ENCODE data around the gene PTOV1. TPM values are rescaled to one million over a fixed set of nuclear protein-coding genes. Genes with fewer than 3 reads are reported as not detected.

PTOV1 gene
- total and polyA plus RNA-seq, 2 of the 4 experiments (the other 2 are of a cell fraction): 34.4 to 107 TPM

Small RNA genes lying within 50 kb of the gene (microRNA-seq; reads per million reads assigned to microRNA genes)
- gene MIR4749 (ENCODE audit: insufficient read depth in 1 of 2, insufficient read length in 1 of 2, unreplicated experiment in 1 of 2) (1.0 to 2.9 reads per million in 2 experiments), gene MIR4750 (ENCODE audit: unreplicated experiment) (not detected), gene MIR6800 (ENCODE audit: unreplicated experiment) (not detected)

Small RNA genes lying within 50 kb of the gene (small RNA-seq; reads per million reads assigned to genes)
- gene MIR4749: 0 reads per million in 5 experiments

Other genes starting within 250 kb of the PTOV1 start
- gene RRAS, start 211.0 kb upstream of the PTOV1 start, total RNA-seq (2012; rRNA removed): 50.2 and 50.5 TPM in 2 replicates
- 241 and 267 TPM in 2 replicates for gene RRAS, start 211.0 kb upstream of the PTOV1 start, polyA plus RNA-seq (2012; rRNA removed)
- 2.2 and 3.1 TPM in 2 replicates for gene SCAF1, start 208.9 kb upstream of the PTOV1 start, total RNA-seq (2012; rRNA removed)
- 14.6 and 14.8 TPM in 2 replicates for gene SCAF1, start 208.9 kb upstream of the PTOV1 start, polyA plus RNA-seq (2012; rRNA removed)
- 37.2 and 39.6 TPM in 2 replicates for gene IRF3, start 185.3 kb upstream of the PTOV1 start, total RNA-seq (2012; rRNA removed)
- 65.2 and 95.9 TPM in 2 replicates for gene IRF3, start 185.3 kb upstream of the PTOV1 start, polyA plus RNA-seq (2012; rRNA removed)
- gene BCL2L12, start 185.2 kb upstream of the PTOV1 start, total RNA-seq (2012; rRNA removed): 3.9 and 4.7 TPM in 2 replicates
- 32.6 and 51.4 TPM in 2 replicates for gene BCL2L12, start 185.2 kb upstream of the PTOV1 start, polyA plus RNA-seq (2012; rRNA removed)
- gene PRMT1, start 173.9 kb upstream of the PTOV1 start, total RNA-seq (2012; rRNA removed): 672 and 840 TPM in 2 replicates
- gene PRMT1, start 173.9 kb upstream of the PTOV1 start, polyA plus RNA-seq (2012; rRNA removed): 497 and 529 TPM in 2 replicates
- 0.18 and 0.28 TPM in 2 replicates for gene ADM5, start 161.6 kb upstream of the PTOV1 start, total RNA-seq (2012; rRNA removed)
- 0.99 and 1.7 TPM in 2 replicates for gene ADM5, start 161.6 kb upstream of the PTOV1 start, polyA plus RNA-seq (2012; rRNA removed)
- 14.2 and 14.7 TPM in 2 replicates for gene CPT1C, start 160.0 kb upstream of the PTOV1 start, total RNA-seq (2012; rRNA removed)
- 53.1 and 56.1 TPM in 2 replicates for gene CPT1C, start 160.0 kb upstream of the PTOV1 start, polyA plus RNA-seq (2012; rRNA removed)
- not detected in 2 replicates for gene TSKS, start 87.9 kb upstream of the PTOV1 start, total RNA-seq (2012; rRNA removed)
- gene TSKS, start 87.9 kb upstream of the PTOV1 start, polyA plus RNA-seq (2012; rRNA removed): 0.10 TPM in 1 of 2 replicates, not detected in the other
- gene AP2A1, start 84.2 kb upstream of the PTOV1 start, total RNA-seq (2012; rRNA removed): 40.7 and 41.4 TPM in 2 replicates
- gene AP2A1, start 84.2 kb upstream of the PTOV1 start, polyA plus RNA-seq (2012; rRNA removed): 122 and 136 TPM in 2 replicates
- gene FUZ, start 37.9 kb upstream of the PTOV1 start, total RNA-seq (2012; rRNA removed): 10.6 and 14.3 TPM in 2 replicates
- gene FUZ, start 37.9 kb upstream of the PTOV1 start, polyA plus RNA-seq (2012; rRNA removed): 10.4 and 12.1 TPM in 2 replicates
- 4.7 and 5.3 TPM in 2 replicates for gene MED25, start 32.9 kb upstream of the PTOV1 start, total RNA-seq (2012; rRNA removed)
- gene MED25, start 32.9 kb upstream of the PTOV1 start, polyA plus RNA-seq (2012; rRNA removed): 37.0 and 38.5 TPM in 2 replicates
- 10.6 and 14.2 TPM in 2 replicates for gene PNKP, start 16.4 kb downstream of the PTOV1 start, total RNA-seq (2012; rRNA removed)
- 25.0 and 33.0 TPM in 2 replicates for gene PNKP, start 16.4 kb downstream of the PTOV1 start, polyA plus RNA-seq (2012; rRNA removed)
- 3.6 and 5.0 TPM in 2 replicates for gene AKT1S1, start 26.2 kb downstream of the PTOV1 start, total RNA-seq (2012; rRNA removed)
- gene AKT1S1, start 26.2 kb downstream of the PTOV1 start, polyA plus RNA-seq (2012; rRNA removed): 54.4 and 68.7 TPM in 2 replicates
- 1.1 and 1.4 TPM in 2 replicates for gene TBC1D17, start 26.5 kb downstream of the PTOV1 start, total RNA-seq (2012; rRNA removed)
- 26.8 and 27.8 TPM in 2 replicates for gene TBC1D17, start 26.5 kb downstream of the PTOV1 start, polyA plus RNA-seq (2012; rRNA removed)
- under 0.01 and 0.36 TPM in 2 replicates for gene IL4I1, start 45.7 kb downstream of the PTOV1 start, total RNA-seq (2012; rRNA removed)
- 0.27 and 0.31 TPM in 2 replicates for gene IL4I1, start 45.7 kb downstream of the PTOV1 start, polyA plus RNA-seq (2012; rRNA removed)
- 2.7 and 3.3 TPM in 2 replicates for gene ATF5, start 78.0 kb downstream of the PTOV1 start, total RNA-seq (2012; rRNA removed)
- gene ATF5, start 78.0 kb downstream of the PTOV1 start, polyA plus RNA-seq (2012; rRNA removed): 13.3 and 15.7 TPM in 2 replicates
- gene NUP62, start 78.3 kb downstream of the PTOV1 start, total RNA-seq (2012; rRNA removed): 21.3 and 26.4 TPM in 2 replicates
- gene NUP62, start 78.3 kb downstream of the PTOV1 start, polyA plus RNA-seq (2012; rRNA removed): 29.7 and 32.4 TPM in 2 replicates
- gene SIGLEC11, start 110.0 kb downstream of the PTOV1 start, total RNA-seq (2012; rRNA removed): not detected in 2 replicates
- not detected in 2 replicates for gene SIGLEC11, start 110.0 kb downstream of the PTOV1 start, polyA plus RNA-seq (2012; rRNA removed)
- 20.6 and 28.7 TPM in 2 replicates for gene VRK3, start 174.2 kb downstream of the PTOV1 start, total RNA-seq (2012; rRNA removed)
- gene VRK3, start 174.2 kb downstream of the PTOV1 start, polyA plus RNA-seq (2012; rRNA removed): 27.9 and 35.8 TPM in 2 replicates
- gene ZNF473, start 174.8 kb downstream of the PTOV1 start, total RNA-seq (2012; rRNA removed): 10.8 and 13.3 TPM in 2 replicates
- 3.6 and 4.5 TPM in 2 replicates for gene ZNF473, start 174.8 kb downstream of the PTOV1 start, polyA plus RNA-seq (2012; rRNA removed)